GM20000 (cell line): ENCODE data around the gene FZD4.

ENCODE experiments used
- DNase-seq: peaks from one replicate; pipeline ENCODE4 v3.0.0; 2012; ENCODE audit warnings: low spot score
- TF ChIP-seq, protein P1 (sequence below): IDR thresholded peaks from 2 replicates; pipeline ENCODE4 v1.5.1; 2012; ENCODE audit warnings: mild to moderate bottlenecking, control low read depth; ENCODE audit errors: extremely low read depth, missing control alignments

The FZD4 gene

DNA sequence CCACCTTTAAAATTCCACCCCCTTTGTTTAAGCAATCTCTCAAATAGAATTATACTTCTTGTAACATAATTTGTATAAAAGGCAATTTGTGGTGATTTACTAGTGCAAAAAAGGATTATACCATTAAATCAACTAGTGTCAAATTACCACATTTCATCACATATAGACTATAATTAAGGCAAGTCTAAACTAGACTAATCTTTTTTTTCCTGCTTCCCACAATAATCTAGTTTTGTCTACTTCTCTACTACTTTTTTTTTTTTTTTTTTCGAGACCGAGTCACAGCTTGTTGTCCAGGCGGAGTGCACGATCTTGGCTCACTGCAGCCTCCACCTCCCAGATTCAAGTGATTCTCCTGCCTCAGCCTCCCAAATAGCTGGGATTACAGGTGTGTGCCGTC lies 36.1 kb upstream of the FZD4 start:
- no peak for DNase-seq
- TF ChIP-seq, protein P1, sequence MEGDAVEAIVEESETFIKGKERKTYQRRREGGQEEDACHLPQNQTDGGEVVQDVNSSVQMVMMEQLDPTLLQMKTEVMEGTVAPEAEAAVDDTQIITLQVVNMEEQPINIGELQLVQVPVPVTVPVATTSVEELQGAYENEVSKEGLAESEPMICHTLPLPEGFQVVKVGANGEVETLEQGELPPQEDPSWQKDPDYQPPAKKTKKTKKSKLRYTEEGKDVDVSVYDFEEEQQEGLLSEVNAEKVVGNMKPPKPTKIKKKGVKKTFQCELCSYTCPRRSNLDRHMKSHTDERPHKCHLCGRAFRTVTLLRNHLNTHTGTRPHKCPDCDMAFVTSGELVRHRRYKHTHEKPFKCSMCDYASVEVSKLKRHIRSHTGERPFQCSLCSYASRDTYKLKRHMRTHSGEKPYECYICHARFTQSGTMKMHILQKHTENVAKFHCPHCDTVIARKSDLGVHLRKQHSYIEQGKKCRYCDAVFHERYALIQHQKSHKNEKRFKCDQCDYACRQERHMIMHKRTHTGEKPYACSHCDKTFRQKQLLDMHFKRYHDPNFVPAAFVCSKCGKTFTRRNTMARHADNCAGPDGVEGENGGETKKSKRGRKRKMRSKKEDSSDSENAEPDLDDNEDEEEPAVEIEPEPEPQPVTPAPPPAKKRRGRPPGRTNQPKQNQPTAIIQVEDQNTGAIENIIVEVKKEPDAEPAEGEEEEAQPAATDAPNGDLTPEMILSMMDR: no peak

DNA sequence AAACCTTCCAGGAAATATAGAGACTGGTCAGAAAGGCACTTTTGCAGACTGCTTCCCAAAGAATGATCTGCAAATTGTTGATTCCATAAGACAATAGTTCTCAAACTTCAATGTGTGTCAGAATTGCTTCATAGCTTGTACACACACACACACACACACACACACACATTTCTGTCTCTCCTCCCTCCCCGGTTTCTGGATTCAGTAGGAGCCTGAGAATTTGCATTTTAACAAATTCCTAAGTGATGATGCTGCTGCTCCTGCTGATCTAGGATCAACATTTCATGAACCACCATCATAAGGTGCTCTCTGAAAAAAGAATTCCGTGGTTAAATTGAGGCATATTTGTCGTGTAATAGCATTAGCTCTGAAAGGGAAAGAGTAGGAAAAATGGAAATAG lies 35.3 kb upstream of the FZD4 start:
- TF ChIP-seq, protein P1: no peak
- DNase-seq: no peak

DNA sequence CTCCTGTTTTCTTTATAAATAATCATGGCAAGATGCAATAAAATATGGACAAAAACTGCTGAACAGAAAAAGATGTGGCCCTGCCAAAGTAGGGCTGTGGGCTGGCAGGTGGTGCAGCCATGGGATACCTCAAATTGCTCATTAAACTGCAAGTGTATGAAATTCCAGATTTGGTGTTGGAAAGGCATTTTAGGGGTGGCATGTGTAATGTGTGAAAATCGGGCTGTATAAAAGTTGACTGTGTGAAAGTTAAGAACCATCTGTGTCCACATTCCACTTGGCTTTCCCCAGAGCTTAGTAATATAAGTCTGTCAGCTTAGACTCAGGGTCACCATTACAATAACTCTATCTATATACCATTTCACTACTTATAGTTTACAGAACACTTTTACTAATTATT lies 34.8 kb upstream of the FZD4 start:
- TF ChIP-seq, protein P1: no peak
- no peak for DNase-seq

DNA sequence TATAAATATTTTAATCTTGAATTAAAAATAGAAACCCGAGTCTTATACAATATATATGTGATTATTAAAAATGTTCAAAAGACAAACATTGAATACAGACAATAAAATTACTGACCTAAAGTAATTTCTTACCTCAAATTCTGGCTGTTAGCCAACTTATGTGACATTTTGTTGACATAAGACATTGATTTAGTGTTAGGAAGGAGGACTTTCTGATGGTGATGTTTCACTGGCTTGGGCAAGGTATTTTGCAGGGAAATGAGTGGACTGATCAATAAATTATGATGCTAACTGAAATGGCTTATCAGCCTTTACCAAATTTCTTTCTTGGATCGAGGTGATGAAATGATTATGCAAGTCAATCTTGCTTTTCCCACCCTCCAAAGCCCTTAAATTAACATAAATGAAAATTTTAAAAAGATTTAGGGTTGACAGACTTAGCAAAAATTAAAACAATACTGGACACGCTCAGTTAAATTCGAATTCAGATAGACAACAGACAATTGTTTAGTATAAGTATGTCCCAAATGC lies 33.2 kb upstream of the FZD4 start:
- TF ChIP-seq, protein P1: no peak
- no peak for DNase-seq

DNA sequence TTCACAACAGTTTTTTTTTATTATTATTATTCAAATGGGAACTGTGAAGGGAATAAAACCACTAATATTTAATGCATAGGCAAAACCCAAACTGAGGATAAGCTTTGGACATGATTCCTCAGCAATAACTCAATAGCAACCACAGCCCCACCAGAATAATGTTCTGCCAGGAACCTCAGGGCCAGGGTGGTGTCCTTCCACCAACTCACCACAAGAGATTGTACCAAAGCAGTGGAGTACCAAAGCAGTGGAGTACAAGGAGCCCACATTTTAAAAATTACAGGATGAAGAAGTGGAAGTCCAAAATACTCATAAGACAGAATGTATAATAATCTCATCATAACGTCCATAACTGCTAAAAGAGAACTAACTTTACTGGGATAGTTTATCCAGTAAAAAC lies 32.5 kb upstream of the FZD4 start:
- no peak for DNase-seq
- TF ChIP-seq, protein P1: no peak

DNA sequence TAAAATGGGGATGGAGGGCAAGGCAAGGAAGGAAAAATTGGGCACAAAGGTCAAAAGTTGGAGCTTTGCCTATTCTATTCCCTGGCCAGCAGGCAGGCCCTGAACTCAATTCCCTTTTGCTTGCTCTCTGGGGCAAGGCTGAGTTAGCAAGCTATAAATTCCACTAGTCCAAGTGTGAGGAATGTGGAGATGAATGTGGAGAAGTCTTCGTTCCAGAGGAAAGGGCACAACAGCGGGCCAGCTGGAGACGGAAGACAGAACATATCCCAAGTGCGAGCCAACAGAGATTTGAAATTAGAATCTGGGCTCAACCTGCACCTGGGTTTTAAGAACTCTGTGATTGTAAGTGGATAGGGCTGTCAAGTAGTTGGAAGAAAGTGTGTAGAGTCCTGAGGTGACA lies 29.5 kb upstream of the FZD4 start:
- TF ChIP-seq, protein P1: no peak
- DNase-seq: no peak

DNA sequence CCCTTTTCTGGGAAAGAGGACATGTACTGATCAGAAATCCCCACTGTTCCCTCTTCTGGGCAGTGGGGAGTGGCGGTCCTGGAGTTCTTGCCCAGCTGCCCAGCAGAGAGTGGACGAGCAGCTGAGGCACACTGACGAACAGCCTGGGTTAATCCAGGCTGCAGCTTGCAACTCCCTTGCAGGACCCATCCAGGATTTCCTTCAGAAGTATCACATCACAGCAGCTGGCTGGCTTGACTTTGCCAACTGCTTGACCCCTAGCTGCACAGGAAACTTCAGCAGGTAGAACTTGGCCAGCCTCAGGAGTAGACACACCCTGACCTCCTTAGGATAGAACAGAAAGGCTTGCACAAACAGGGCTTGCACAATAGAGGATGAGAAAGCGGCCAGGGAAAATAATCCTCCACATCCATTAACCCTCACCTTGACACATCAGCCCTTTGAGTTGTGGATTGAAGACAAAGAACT lies 27.9 kb upstream of the FZD4 start:
- TF ChIP-seq, protein P1: no peak
- DNase-seq: no peak
